GM21619 (cell line): ENCODE results near the gene GDPGP1.
A peak's percentile ranks its signal among the peaks of the same experiment; 100 is the strongest.
"Not testable (repeated sequence)": the region's sequence is repeated elsewhere in the genome, so short reads cannot be mapped to it uniquely, and the experiment has no call there.

Source experiments
- ATAC-seq: cut with Tn5 transposase; IDR thresholded peaks from one replicate; pipeline ENCODE4 v1.9.1; 2021; ENCODE audit not compliant: unreplicated experiment

Gene GDPGP1, protein sequence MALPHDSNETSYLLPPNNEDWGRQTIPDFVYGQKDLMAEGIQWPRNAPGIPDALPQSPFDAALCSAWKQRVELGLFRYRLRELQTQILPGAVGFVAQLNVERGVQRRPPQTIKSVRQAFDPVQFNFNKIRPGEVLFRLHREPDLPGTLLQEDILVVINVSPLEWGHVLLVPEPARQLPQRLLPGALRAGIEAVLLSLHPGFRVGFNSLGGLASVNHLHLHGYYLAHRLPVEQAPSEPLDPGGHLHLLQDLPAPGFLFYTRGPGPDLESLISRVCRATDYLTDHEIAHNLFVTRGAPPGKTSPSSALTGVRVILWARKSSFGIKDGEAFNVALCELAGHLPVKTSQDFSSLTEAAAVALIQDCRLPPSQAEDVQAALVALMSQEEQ

DNA sequence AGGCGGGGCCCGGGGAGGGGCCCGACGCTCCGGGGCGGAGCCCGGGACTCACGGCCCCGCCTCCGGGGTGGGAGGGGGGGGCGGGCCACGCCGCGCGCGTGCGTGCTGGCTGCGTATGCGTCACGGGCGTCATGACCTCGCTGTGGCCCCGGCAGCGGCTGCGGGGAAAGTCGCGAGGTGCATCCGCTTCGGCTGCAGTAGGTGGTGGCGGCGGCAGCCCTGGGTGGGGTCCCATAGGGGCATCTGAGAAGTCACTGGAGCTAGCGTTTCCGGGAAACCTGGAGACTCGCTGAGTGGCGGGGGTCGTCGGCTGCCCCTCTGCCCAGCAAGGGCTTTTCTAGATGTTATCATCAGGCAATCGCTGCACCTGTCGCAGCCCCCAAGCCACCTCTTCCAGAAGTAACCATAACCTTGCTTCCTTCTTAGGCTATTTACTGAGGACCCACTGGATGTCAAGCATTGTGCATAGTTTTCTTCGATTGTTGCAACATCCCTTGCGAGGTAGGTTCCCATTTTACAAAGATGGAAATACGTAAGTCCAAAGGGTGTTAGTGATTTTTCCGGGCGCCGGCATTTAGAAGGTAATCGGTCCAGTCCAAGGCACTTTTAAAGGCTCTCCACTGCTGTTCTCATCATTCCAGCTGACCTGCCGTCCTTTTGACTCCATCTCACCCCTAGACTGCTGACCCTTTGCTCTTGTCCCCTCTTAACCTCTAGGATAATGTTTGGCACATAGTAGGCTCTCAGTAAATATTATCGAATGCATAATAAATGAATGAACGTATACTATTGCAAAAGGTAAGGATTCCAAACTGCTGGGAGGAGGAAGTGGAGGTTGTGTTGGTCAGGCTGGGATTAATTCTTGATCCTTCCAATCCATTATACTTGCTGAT lies at the start of gene GDPGP1:
GDPGP1 (plus strand) TSS at position 114 of the 893 bp plus-strand sequence. CDS start 6,700 bp downstream, outside the sequence.
- ATAC-seq, result peak; percentile 58

DNA sequence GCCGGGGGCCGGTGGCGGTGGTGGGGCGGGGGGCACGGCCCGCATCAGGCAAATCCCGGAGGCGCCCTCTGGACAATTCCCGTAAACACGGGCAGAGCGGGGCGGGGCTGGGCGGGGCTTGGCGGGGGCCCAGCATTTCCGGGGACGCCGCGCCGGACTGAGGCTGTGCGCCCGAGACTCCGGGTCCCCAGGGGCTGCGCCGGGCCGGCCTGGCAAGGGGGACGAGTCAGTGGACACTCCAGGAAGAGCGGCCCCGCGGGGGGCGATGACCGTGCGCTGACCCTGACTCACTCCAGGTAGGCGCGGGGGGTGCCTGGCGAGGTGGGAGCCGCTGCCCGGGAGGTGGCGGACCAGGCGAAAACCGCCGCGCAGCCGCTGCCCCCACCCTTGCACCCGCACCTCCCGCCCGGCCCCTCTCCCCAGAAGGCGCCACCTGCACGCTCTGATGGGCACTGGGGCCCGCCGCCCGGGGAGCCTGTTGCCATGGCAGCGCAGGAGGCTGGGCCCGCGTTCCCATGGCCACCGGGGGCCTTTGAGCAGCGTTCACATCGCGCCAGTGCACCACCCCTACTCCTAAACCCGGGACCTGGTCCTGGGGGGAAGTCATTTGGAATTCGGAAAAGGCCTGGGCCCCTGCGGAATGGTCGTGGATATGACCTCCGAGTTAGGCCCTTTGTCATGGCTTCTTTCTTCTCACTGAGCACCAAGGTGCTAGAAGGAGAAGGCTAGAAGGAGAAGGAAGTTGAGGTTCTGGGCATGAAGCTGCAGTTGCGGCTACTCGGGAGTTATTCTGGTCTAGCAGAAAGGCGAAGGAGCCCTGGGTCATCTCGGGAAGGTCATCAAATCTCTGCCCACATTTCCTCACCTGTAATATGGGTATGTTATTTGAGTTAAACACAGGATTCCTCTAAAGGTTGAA lies 49.0 kb upstream of the GDPGP1 start:
- ATAC-seq, result peak; percentile 69

DNA sequence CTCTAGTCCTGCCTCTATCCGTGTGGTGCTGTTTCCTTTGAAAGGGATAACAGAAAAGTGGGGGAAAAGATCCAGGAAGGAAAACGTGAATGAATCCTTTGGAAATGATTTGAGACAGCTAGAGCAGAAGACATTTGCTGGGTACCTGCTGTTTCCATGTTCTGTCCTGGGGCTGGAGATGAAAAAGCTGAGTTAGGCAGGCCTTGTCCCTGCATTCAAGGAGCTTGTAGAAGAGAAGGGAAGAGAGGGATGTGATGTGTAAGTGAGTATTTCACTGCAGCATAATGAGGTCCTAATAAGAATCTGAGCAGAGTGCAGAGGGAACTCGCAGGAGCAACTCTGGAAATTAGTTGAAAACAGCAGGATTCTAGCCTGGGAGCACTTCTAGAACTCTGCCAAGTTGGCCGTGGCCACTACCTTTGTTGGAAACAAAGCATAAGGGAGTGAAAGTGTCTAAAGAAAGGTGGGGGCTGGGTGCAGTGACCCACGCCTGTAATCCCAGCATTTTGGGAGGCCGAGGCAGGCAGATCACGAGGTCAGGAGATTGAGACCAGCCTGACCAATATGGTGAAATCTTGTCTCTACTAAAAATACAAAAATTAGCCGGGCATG lies 46.6 kb upstream of the GDPGP1 start:
- no peak for ATAC-seq

DNA sequence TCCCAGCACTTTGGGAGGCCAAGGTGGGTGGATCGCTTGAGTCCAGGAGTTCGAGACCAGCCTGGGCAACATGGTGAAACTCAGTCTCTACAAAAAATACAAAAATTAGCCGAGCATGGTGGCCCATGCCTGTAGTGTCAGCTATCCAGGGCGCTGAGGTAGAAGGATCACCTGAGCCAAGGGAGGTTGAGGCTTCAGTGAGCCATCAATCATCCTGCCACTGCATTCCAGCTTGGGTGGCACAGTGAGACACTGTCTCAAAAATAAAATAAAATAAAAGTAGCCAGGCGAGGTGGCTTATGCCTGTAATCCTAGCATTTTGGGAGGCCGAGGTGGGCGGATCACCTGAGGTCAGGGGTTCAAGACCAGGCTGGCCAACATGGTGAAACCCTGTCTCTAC lies 45.9 kb upstream of the GDPGP1 start:
- not testable (repeated sequence) for ATAC-seq

DNA sequence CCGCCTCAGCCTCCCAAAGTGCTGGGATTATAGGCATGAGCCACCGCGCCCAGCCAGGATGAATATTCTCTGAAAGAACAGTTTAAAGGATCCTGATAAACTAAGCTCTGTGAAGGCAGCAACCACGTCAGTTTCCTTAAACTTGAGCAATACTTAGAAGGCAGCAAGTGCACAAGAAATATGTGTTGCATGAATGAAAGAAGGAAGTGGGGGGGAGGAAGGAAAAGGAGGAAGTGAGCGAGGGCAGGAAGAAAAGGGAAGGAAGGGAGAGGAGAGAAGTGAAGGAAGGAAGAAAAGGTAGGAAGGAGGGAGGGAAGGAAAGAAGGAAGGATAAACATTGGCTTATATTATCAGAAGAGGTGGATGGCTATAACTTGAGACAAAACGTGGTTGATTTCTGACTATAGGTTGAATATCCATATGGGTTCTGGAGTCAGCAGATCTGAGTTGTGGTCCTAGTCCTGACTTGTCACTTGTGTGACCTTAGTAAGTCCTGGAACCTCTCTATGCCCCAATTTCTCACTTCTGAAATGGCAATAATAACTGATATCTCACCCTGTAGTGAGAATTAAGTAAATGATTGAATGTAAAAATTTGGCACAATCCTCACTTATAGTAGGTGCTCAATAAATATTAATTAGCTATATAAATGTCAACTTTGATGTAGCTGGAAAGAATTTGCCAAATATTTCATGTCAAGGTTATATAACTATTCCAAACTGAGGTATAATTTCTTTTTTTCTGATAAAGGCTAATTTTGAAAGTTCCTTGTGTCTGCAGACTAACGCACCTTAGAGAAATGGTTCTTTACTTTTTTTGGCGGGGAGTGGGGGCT lies 44.9 kb upstream of the GDPGP1 start:
- no peak for ATAC-seq

DNA sequence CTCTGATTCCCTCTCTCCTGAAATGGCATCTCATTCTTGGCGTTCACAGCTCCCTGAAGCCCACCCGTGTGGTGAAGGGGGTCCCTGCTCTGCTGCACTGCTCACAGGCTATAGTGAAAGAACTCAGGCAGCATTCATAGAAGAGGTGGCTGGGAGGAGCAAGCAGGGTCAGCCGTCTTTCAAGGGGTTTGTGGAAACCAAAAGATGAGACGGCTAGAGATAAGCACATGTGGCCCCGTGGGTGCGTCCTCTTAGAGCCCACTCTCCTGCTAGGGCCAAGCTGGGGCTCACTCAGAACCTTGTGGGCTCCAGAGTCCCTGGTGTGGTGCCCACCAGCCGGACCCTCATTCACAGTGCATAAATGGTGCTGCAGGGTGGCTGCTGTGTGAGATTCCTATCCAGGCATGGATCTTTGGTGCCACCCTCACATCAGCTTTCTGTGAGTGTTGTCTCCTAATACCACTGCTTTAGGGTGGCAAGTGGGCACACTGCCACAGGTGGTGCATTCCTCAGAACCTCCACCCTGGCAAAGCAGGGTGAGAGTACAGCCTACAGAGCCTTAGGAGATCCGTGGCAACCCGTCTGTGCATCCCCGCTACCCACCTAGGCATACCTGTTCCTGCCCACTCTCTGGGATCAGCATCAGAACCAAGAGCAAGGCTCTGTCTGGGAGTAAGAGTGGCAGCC lies 44.1 kb upstream of the GDPGP1 start:
- ATAC-seq, result no peak

DNA sequence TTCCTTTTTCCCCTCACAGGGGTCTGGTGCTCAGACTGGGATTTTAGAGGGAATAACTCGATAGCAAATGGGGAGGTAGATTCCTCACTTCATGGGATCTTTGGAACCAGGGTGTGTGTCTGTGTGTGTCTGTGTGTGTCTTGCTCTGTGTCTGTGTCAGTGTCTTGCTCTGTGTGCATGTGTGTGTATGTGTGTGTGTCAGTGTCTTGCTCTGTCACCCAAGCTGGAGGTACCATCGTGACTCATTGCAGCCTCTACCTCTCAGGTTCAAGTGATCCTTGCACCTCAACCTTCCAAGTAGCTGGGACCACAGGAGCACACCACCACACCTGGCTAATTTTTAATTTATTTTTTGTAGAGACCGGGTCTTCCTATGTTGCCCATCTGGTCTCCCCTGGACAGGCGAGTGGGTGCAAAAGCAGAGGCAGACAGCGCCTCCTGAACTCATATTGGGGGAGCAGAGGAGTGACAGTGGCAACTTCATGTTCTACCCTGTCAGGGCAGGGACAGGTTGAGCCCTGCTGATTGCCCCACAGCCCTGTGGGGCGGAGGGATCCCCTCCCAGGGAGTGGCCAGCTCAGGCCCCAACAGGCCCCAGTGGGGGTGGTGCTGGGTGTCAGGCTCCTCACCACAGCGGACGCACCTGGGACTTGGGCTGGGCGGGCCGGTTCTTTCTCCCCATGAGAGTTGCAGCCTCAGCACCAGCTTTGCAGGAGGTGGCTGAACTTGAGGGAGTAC lies 43.2 kb upstream of the GDPGP1 start:
- peak; percentile 61 for ATAC-seq

DNA sequence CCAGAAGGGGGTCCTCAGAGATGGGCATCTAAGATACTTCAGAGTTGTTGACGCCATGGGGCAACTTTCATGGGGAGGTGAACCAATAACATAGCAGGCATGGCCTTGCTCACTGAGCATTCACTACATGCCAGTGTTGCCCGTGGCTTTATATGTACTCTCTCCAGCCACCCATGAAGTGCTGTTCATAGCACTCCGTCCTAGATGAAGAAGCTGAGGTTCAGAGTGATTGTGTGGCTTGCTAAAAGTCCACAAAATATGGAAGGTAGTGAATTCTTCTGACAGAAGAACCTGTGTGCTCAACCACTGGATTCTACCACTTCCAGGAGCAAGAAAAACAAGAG lies 42.7 kb upstream of the GDPGP1 start:
- ATAC-seq, result peak; percentile 25

DNA sequence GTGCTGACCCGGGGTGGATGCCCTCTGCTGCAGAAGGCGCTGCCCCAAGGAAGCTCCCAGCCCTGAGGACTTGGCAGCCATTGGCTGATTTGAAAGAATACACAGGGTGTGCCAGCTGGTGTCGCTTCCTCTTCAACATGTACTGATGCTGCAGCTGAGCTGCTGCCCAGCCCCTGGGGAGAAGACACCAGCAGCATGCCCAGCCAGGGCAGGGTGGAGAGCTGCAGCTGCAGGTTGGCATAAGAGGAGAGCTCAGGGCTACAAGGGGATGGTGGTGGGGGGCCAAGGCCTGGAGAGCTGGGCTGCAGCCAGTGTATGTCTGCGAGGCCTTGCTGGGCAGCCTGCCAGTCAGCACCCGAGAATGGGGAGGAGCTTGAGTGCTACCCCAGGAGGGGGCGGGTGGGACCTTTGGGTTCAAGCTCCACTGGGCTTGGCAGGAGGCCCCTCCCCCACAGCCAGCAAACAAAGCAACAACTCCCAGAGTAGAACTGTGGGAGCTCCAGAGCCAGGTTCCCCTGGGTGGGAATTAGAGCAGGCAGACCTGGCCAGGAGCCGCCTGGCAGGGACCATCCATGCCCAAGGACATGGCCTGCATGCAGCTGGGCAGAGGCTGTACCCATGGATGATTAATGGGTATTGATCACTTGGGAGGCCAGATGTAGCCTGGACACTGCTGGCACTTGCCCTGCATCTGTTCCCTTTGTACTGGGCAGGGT lies 42.1 kb upstream of the GDPGP1 start:
- peak; percentile 54 for ATAC-seq

DNA sequence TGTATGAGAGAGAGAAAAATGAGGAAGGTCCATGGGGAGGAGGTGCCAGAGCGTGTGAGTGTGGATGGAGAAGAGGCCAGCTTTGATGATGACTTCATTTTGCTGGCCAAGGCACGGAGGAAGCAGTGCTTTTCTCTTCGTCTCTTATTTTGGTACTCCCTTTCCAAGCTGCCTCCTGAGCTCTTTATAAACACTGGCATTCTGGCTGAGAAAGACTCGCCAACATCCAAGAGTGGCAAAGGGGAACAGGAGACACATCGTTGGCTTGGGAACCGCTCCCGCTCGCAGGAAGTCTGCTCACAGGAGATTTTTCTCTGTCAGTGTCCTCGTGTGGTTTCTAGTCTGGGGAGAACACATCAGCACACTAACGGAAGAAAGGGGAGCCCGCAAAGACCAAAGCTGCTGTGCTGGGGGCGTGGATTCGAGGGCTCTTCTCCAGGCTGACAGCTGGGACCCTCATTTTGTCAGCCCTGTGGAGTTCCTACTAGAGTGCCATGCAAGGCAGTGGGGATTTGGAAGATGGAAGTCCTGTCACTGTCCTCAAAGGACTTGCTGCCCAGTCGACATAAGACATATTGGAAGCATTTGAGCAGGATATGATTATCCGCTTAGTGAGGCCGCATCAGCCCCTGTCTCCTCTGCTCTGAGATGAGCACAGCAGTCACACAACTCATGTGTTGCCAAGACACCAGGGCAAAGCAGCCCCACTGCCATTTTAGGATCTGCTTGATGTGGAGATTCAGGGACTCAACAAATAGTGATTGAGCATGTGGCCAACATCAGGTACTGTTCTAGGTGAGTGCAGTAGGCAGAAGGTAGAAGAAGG lies 40.8 kb upstream of the GDPGP1 start:
- ATAC-seq, result no peak

DNA sequence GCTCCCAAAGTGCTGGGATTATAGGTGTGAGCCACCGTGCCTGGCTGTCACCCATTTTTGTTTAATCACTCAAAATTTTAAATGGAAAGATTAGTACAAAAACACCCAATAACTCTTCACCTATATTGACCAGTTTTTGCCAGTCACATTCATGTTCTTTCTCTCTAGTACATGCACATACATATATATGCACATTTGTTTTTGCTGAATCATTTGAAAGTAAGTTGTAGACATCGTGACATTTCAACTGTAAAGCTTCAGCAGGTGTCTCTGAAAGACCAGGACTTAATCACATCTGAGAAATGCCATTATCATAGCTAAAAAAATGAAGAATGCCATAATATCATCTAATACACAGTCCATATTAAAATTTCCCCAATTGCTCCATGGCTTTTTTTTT lies 39.4 kb upstream of the GDPGP1 start:
- ATAC-seq, result no peak

DNA sequence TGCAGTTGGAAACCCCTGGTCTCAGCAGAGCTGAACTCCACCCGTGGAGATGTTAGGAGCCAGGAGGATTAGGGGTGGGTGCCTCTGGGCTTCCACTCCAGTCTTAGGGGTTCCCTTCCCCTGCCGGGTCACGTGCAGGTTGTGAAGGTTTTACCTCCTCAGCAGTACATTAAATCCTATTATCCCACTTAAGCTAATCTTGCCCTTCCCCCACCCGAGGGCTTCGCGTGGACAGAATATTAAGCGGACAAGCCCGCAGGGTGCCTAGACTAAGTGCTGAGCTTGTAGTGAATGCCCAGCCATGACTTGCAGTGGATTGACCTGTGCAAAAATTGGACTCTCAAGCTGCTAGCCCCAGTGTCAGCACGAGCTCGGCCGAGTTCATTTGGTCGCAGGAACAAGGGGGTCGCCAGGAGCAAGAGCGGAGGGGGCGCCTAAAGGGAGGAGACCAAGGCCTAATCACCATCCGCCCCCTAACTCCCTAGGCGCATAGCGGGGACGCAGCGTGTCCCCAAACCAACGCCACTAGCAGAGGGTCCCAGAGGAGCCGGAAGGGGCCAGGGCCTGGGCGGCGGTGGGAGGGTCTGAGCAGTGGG lies 33.4 kb upstream of the GDPGP1 start:
- no peak for ATAC-seq

DNA sequence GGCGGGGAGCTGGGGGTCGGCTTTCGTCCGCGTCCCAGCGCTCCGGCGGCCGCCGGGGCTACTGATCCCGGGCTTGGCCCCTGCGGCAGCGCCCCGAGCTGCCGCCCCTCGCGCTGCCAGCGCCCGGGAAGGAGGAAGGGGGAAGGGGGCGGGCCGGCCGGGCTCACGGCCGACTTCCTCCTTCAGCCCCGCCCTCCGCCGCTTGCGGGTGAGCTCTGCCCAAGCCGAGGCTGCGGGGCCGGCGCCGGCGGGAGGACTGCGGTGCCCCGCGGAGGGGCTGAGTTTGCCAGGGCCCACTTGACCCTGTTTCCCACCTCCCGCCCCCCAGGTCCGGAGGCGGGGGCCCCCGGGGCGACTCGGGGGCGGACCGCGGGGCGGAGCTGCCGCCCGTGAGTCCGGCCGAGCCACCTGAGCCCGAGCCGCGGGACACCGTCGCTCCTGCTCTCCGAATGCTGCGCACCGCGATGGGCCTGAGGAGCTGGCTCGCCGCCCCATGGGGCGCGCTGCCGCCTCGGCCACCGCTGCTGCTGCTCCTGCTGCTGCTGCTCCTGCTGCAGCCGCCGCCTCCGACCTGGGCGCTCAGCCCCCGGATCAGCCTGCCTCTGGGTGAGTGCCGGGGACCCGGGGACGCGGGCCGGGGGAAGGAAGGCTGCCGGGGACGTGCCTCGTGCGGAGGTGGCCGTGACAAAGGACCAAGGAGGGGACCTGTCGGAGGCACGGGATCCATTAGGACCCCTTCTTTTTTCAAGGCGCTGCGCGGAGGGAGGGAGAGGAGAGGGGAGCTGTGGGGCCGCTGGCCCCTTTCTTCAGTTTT lies 32.7 kb upstream of the GDPGP1 start, which contains the start of gene SEMA4B:
SEMA4B (plus strand) TSS at position 201 of the 814 bp plus-strand sequence; CDS start at position 450, 249 bp downstream.
- ATAC-seq, result peak; percentile 76

DNA sequence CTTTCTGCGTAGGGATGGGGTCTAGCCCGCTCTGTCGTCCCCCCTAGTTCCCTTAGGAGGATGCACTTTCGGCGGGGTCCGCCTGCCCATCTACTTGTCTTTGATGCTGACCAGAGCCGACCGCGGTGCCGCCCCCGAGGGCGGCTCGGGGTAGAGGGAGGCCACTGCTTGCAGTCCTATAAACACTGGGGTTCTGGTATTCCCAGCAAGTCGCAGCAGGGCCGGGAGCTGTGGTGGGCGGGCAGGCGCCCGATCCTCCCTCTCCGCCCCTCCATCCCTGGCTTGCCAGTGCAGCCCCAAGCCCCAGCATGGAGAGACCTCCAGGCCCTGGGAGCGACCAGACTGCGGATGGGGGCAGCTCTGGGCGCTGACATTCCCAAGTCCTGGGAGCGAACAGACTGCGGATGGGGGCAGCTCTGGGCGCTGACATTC lies 32.0 kb upstream of the GDPGP1 start:
- ATAC-seq, result no peak

DNA sequence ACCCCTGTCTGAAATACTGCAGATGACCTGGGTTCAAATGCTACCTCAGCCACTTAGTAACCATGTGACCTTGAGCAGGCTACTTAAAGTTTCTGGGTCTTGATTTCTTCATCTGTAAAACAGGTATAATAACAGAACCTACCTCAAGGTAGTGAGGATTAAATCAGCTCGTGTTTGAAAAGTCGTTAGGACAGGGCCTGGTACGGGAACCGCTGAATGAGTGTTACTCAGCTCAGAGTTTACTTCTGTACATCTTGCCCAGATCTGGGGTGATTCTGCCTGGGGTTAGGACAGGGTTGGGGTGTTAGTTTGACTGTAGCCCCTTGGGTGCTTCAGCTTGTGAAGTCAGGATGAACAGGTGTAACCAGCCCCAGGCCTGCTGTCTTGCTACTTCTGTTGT lies 31.1 kb upstream of the GDPGP1 start:
- ATAC-seq, result no peak

DNA sequence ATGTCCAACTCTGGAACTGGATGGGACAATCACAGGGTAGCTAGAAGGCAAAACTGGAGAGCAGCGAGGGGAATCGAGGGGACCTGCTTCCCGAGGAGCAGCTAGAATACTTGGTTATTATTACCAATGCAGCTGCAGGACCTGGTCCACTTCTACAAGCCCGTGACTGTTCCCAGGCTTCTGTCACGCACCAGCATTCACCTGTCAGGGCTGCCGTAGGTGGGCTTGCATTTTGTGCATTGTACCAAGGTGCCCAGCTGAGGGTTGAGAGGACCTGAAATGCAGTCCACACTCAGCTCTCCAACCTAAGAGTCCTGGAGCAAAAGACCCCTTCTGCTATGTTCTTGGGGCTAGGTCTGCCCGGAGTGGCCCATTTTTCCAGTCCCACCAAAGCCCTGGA lies 30.5 kb upstream of the GDPGP1 start:
- ATAC-seq, result no peak
